T-helper 2 cell treated with Interferon-gamma antibody and Interleukin-4, amounts not matched to agents 100 ng/mL and 5 ng/mL, for 36 hours (primary cell): ENCODE data around the gene BRPF1. TPM values are rescaled to one million over a fixed set of nuclear protein-coding genes. Genes with fewer than 3 reads are reported as not detected.

ENCODE experiments used
- intact Hi-C: fragments of 100-400 bp; cut with micrococcal nuclease; formaldehyde crosslinking; loops from one replicate; pipeline ENCODE4 v1.15.1; 2023
- total RNA-seq: library from RNA; stranded (reverse); gene quantifications from 2 replicates; pipeline ENCODE4 v1.2.3, GENCODE V29; 2022

The BRPF1 gene
- total RNA-seq, 1 donor from 2014 or later = 44.2 TPM

GRCh38 chr3:9732080-9732739 lies 675 bp downstream of the BRPF1 start:
- intact Hi-C loops = loop anchor here (5.0 kb wide), 1 partner anchor 110 kb away; the partner anchor contains the start of gene RPUSD3

DNA sequence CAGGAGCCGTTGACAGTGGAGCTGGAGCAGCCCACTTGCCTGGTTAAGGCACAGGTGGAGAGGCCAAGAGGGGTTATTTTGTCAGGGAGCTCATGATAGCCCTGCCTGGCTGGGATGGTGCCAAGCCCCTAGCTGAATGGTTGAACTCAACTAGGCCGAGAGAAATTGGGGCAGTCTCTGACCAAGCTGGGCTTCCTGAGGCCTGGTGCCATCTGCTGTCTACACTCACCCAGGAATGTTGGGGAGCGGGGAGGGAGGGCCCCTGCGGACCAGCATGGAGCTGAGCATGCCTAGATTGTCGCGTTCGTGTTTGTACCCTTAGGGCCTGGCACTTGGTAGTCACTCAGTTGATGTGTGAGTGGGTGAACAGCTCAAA lies 1.2 kb downstream of the BRPF1 start:
- intact Hi-C loops = loop anchor here (5.0 kb wide), 1 partner anchor 110 kb away; the partner anchor contains the start of gene RPUSD3

GRCh38 chr3:9736831-9737230 lies 5.3 kb downstream of the BRPF1 start:
- intact Hi-C loops = no loop called here

DNA sequence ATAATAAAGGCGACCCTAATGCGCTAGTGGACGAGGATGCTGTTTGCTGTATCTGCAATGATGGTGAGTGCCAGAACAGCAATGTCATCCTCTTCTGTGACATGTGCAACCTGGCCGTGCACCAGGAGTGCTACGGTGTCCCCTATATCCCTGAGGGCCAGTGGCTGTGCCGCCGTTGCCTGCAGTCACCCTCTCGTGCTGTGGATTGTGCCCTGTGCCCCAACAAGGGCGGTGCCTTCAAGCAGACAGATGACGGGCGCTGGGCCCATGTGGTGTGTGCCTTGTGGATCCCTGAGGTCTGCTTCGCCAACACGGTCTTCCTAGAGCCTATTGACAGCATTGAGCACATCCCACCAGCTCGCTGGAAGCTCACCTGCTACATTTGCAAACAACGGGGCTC lies 7.6 kb downstream of the BRPF1 start:
- intact Hi-C loops = no loop called here

- intact Hi-C loops = no loop called here
Observed at GRCh38 chr3:9742560-9742959, 11.0 kb downstream of the BRPF1 start.

DNA sequence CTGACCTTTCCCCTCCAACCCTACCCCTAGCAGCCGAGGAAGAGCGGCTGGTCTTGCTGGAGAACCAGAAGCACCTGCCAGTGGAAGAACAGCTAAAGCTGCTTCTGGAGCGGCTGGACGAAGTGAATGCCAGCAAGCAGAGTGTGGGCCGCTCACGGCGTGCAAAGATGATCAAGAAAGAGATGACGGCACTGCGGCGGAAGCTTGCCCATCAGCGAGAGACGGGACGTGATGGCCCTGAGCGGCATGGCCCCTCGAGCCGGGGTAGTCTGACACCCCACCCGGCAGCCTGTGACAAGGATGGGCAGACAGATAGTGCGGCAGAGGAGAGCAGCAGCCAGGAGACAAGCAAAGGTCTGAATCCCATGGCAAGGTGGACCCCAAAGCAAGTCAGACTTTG lies 12.0 kb downstream of the BRPF1 start:
- intact Hi-C loops = no loop called here

DNA sequence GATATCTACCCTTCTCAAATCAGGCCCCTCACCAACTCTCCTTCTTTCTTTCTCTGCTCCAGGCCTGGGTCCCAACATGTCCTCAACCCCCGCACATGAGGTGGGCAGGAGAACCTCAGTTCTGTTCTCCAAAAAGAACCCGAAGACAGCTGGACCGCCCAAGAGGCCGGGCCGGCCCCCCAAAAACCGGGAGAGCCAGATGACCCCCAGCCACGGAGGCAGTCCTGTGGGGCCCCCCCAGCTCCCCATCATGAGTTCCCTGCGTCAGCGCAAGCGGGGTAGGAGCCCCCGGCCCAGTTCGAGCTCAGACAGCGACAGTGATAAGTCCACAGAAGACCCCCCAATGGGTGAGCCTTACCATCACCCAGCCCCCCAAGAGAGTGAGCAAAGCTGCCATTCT lies 12.6 kb downstream of the BRPF1 start:
- intact Hi-C loops = no loop called here

DNA sequence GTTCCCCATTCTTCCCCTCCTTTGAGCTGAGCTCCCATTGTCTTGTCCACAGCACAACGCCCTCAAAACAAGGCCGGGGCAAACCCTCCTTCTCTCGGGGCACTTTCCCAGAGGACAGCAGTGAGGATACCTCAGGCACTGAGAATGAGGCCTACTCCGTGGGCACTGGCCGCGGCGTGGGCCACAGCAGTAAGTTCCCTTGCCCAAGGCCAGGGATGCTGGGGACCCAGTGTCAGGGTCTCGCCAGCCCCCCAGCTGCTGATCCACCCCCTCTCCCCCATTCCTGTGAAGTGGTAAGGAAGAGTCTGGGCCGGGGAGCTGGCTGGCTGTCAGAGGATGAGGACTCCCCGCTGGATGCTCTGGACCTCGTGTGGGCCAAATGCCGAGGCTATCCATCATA lies 14.0 kb downstream of the BRPF1 start:
- intact Hi-C loops = no loop called here

DNA sequence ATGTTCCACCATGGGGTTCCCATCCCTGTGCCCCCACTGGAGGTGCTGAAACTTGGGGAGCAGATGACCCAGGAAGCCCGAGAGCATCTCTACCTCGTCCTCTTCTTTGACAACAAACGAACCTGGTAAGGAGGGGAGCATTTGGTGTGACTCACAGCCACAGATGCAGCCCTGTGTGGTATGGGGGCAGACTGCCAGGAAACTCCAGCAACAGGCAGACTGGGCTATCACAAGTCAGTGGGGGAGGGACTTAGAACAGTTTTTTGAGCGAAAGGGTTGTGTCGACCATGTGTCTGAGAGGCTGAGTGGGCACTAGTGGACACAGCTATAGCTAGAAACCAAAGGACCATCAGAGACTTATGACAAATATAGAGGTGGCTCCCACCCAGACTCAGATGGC lies 14.8 kb downstream of the BRPF1 start:
- intact Hi-C loops = no loop called here

- intact Hi-C loops = no loop called here
Observed at GRCh38 chr3:9747267-9747666, 15.7 kb downstream of the BRPF1 start.

DNA sequence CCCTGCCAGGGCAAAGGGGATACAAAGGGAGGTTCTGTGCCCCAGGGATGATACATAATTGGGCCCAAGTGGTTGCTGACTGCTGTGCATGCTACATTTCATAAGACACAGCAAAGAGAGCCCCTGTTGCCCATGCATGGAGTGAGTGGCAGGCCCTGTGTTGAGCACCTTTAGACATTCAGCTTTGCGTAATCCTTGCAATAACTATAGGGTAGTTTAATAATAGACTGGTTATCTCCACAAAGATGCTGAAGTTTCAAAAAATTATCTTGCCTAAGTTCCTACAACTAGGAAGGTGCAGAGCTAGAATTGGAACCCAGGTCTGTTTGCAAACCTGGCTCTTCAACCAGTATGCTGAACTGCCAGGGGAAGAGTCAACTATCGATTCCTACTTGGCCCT lies 16.5 kb downstream of the BRPF1 start:
- intact Hi-C loops = no loop called here

DNA sequence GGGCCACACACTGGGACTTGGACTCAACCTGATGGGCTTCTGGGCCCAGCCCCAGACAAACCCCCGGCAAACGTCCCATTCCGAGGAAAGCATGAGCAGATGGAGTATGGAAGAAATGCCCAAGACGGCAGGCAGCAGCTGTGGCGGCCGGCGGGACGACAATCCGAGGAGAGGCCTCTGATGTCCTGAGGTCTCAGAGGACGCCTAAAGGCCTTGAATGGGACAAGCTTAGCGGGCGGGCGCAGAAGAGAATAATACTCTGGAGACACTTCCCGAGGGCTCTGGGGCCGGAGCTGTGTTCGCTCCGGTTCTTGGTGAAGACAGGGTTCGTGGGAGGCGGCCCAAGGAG lies 17.7 kb downstream of the BRPF1 start:
- intact Hi-C loops = no loop called here

DNA sequence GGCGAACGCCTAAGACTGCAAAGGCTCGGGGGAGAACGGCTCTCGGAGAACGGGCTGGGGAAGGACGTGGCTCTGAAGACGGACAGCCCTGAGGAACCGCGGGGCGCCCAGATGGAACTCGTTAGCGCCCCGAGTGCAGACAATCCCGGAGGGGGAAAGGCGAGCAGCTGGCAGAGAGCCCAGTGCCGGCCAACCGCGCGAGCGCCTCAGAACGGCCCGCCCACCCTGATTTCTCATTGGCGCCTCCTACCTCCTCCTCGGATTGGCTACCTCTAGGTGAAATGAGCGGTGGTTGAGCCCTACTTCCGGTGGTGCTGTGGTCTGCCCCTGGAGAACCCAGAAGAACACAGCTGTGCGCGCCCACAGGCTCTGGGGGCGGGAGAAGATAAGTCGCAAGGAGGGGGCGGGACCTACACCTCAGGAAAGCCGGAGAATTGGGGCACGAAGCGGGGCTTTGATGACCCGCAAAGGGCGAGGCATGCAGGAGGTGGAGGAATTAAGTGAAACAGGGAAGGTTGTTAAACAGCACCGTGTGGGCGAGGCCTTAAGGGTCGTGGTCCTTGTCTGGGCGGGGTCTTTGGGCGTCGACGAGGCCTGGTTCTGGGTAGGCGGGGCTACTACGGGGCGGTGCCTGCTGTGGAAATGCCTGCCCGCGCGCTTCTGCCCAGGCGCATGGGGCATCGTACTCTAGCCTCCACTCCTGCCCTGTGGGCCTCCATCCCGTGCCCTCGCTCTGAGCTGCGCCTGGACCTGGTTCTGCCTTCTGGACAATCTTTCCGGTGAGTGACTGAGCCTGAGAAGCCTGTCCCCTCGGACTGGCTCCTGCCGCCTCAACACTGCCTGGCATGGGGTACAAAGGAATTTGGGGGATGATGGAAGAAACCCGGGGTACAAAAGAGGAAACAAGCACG lies 18.4 kb downstream of the BRPF1 start, which contains the start of gene OGG1:
OGG1 (plus strand) TSS at position 308 of the 911 bp plus-strand sequence; CDS start at position 643, 335 bp downstream.
- intact Hi-C loops = loop anchor here (1.0 kb wide), 4 partner anchors 19 to 101 kb away; partner anchors contain the start of genes BRPF1, CAMK1, MTMR14 and TADA3

- intact Hi-C loops = loop anchor here (1.0 kb wide), 4 partner anchors 19 to 101 kb away; partner anchors contain the start of genes BRPF1, CAMK1, MTMR14 and TADA3
Observed at GRCh38 chr3:9750556-9751411, 19.2 kb downstream of the BRPF1 start.

- intact Hi-C loops = no loop called here
Observed at GRCh38 chr3:9754678-9755077, 23.1 kb downstream of the BRPF1 start.

DNA sequence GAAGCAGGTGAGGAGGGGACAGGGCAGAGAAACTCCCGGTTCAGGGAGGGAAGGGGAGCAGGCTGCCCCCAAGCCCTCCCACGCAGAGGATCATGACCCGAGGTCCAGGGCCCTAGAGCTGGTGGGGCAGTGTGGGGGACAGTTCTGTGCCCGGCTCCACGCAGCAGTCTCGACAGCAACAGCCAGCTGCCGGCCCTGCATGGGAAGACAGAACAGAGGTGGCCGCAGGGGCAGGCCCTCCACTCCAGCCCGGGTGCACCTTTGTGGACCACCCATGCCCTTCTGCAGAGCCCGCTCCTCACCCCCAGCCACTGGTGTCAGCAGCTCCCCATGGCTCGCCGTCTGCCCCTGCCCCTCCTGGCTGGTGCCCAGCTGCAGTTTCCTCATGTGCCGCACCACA lies 25.9 kb downstream of the BRPF1 start:
- intact Hi-C loops = no loop called here

DNA sequence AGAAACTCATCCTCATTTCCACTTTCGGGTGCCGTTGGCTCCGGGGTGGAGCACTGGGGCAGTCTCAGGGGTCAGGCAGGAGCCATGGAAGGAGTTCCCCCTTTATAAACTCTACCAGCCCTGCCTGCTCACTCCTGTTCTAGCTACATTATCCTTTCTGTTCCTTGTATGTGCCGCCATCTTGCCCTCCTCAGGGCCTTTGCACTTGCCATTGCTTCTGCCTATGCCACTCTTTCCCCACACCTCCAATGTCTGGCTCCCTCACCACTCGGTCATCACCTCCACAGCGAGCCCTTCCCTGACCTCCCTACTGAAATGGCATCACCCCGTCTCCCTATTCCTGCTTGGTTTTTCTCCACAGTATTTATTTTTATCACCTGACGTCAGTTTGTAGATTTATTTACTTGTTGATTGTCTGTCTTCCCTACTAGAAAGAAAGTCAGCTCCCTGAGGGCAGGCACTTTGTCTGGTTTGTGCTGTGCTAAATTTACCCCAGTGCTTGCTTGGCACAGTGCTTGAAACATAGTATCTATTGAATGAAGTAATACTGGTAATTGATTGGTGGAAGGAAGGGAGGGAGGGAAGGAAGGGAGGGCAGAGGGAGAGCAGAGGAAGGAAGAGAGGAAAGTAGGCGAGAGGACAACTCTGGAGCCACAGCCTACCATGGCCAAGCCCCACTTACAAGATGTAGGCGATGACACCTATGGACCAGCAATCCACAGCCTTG lies 29.4 kb downstream of the BRPF1 start:
- intact Hi-C loops = no loop called here

GRCh38 chr3:9761919-9762318 lies 30.4 kb downstream of the BRPF1 start:
- intact Hi-C loops = no loop called here

- intact Hi-C loops = no loop called here
Observed at GRCh38 chr3:9762871-9763270, 31.3 kb downstream of the BRPF1 start.

DNA sequence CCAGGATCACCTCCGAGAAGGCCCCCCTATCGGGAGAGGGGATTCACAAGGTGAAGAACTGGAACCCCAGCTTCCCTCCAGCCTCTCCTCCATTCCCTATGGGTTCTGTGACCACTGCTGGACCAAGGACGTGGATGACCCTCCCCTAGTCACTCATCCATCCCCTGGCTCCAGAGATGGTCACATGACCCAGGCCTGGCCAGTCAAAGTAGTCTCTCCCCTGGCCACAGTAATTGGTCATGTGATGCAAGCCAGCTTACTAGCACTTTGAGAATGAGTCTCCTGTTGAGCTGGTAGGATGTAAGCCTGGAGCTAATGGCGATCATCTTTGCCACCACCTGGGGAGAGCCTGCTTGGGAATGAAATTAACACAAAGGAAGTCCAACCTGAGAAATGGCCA lies 34.3 kb downstream of the BRPF1 start:
- intact Hi-C loops = no loop called here

DNA sequence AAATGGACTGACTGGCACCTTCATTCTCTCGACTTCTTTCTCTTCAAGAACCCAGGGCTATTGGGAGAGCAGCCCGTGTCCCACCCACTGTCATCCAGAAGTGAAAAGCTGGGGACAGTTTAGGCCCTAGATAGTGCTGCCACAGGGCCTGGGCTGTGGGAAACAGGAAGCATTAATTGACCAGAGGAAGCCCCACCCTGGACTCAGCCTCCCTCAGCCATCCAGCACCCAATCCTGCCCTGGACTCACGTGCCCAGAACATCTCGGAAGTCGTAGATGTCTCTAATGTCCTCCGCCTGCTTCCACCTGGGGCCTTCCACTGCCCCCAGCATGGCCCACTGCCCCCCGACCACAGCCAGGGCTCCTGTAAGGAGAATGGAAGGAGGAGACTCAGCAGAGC lies 35.9 kb downstream of the BRPF1 start:
- intact Hi-C loops = no loop called here
